ENCODE measurements around the gene COL13A1.

COL13A1 gene

GRCh38 chr10:69952069-69952800 is 150.5 kb downstream of the COL13A1 start:
- DNase-seq (ENCODE audit: extremely low spot score), result no peak
- ChIA-PET POLR2A (no interaction called here), CTCF (no interaction called here)
- TF ChIP-seq ARNT (IDR thresholded peaks at IDR 0.05) (no peak), LEF1 (IDR thresholded peaks at IDR 0.05; ENCODE audit: borderline replicate concordance) (no peak), TARDBP (IDR thresholded peaks at IDR 0.05) (no peak), HDGF (IDR thresholded peaks at IDR 0.05; ENCODE audit: borderline replicate concordance) (no peak), CTBP1 (IDR thresholded peaks at IDR 0.05; ENCODE audit: borderline replicate concordance) (no peak), FOXM1 (IDR thresholded peaks at IDR 0.05; ENCODE audit: borderline replicate concordance) (no peak), ZNF384 (IDR thresholded peaks at IDR 0.05) (no peak), PKNOX1 (IDR thresholded peaks at IDR 0.05) (no peak), ELF4 (IDR thresholded peaks at IDR 0.05) (no peak), L3MBTL2 (conservative IDR thresholded peaks at IDR 0.05) (no peak), BHLHE40 (IDR thresholded peaks at IDR 0.05; ENCODE audit: borderline replicate concordance) (no peak), SUZ12 (IDR thresholded peaks at IDR 0.05) (no peak), NFRKB (IDR thresholded peaks at IDR 0.05) (no peak), FOXK2 (IDR thresholded peaks at IDR 0.05) (no peak), FOXA1 (IDR thresholded peaks at IDR 0.05) (no peak)

DNA sequence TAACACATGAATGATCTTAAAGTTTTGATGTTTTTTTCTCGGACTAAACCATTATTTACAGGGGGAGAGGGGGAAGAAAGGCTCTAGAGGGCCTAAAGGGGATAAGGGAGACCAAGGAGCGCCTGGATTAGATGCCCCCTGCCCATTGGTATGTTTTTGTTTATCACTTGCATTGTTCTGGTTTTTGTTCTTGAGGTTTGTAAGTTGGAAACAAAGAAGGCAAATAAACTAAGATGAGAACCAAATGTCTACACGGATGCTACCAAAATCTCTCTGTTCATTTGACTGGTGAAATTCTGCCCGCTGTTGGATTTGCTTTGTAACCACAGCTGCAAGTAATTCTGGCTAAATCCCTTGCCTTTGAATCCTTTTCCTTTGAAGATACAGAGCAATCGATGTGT is 151.1 kb downstream of the COL13A1 start:
- TF ChIP-seq ARNT (IDR thresholded peaks at IDR 0.05) (no peak), CTBP1 (IDR thresholded peaks at IDR 0.05; ENCODE audit: borderline replicate concordance) (no peak), HDGF (IDR thresholded peaks at IDR 0.05; ENCODE audit: borderline replicate concordance) (no peak), L3MBTL2 (conservative IDR thresholded peaks at IDR 0.05) (no peak), NFRKB (IDR thresholded peaks at IDR 0.05) (no peak), ELF4 (IDR thresholded peaks at IDR 0.05) (no peak), SP1 (IDR thresholded peaks at IDR 0.05) (no peak), FOXK2 (IDR thresholded peaks at IDR 0.05) (no peak), PKNOX1 (IDR thresholded peaks at IDR 0.05) (no peak), LEF1 (IDR thresholded peaks at IDR 0.05; ENCODE audit: borderline replicate concordance) (no peak), SUZ12 (IDR thresholded peaks at IDR 0.05) (no peak), TARDBP (IDR thresholded peaks at IDR 0.05) (no peak), FOXA1 (IDR thresholded peaks at IDR 0.05) (no peak), ZNF384 (IDR thresholded peaks at IDR 0.05) (no peak), BHLHE40 (IDR thresholded peaks at IDR 0.05; ENCODE audit: borderline replicate concordance) (no peak), FOXM1 (IDR thresholded peaks at IDR 0.05; ENCODE audit: borderline replicate concordance) (no peak)
- POLR2A ChIA-PET, result no interaction called here
- no peak for DNase-seq (ENCODE audit: extremely low spot score)
- CTCF ChIA-PET, result no interaction called here

DNA sequence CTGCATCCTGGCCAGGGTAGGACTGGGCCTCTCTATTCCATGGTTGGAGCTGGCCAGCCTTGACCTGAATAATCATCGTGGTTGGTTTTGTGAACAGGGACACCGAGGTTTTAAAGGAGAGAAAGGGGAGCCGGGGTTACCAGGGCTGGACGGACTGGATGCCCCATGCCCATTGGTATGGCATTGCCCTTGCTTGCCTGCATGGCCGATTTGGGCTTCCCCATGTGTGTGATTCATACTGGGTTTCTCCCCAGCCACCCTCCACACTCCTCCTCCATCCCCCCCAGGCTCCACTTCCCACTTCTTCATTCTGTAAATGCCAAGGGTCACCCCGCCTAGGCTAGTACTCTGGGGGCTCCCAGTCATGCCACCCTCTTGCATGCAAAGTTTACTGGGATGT is 152.1 kb downstream of the COL13A1 start:
- no peak for DNase-seq (ENCODE audit: extremely low spot score)
- ChIA-PET POLR2A (no interaction called here), CTCF (interaction anchor here (0.6 kb wide), 1 partner anchor 507 kb away, joined by 3 read pairs; no protein-coding TSS in a partner anchor)
- no peak for TF ChIP-seq ARNT (IDR thresholded peaks at IDR 0.05)
- no peak for TF ChIP-seq CTBP1 (IDR thresholded peaks at IDR 0.05; ENCODE audit: borderline replicate concordance)
- no peak for TF ChIP-seq HDGF (IDR thresholded peaks at IDR 0.05; ENCODE audit: borderline replicate concordance)
- no peak for TF ChIP-seq ZNF384 (IDR thresholded peaks at IDR 0.05)
- TF ChIP-seq SUZ12 (IDR thresholded peaks at IDR 0.05), result no peak
- no peak for TF ChIP-seq FOXK2 (IDR thresholded peaks at IDR 0.05)
- TF ChIP-seq ELF4 (IDR thresholded peaks at IDR 0.05), result no peak
- no peak for TF ChIP-seq SP1 (IDR thresholded peaks at IDR 0.05)
- TF ChIP-seq L3MBTL2 (conservative IDR thresholded peaks at IDR 0.05), result no peak
- no peak for TF ChIP-seq LEF1 (IDR thresholded peaks at IDR 0.05; ENCODE audit: borderline replicate concordance)

DNA sequence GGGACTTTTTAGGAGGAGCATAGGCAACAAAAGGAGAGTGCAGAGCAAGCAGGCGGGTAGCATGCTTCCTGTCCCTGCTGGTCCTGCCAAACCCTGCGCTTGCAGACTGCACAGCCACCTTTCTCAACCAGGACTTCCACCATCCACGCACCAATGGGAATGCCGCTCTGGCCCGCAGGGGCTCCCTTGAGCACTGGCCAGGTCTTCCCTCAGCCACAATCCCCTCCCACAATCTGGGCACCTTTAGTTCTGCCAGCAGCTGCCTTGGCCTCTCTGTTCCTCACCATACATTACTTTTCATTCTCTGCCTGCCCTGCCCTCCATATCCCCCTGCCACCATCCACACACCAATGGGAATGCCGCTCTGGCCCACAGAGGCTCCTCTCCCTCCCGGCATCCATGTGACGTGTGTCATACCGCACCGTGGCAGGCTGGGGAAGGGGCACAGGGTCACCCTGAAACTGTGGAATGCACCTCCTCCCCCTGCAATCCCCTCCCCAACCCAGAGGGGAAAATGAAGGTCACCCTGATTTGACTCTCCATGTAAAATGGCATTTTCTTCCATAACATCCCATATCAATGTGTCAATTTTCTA is 153.6 kb downstream of the COL13A1 start:
- CTCF ChIA-PET, result no interaction called here
- TF ChIP-seq ZNF384 (IDR thresholded peaks at IDR 0.05), result no peak
- no peak for TF ChIP-seq HDGF (IDR thresholded peaks at IDR 0.05; ENCODE audit: borderline replicate concordance)
- TF ChIP-seq SP1 (IDR thresholded peaks at IDR 0.05), result no peak

DNA sequence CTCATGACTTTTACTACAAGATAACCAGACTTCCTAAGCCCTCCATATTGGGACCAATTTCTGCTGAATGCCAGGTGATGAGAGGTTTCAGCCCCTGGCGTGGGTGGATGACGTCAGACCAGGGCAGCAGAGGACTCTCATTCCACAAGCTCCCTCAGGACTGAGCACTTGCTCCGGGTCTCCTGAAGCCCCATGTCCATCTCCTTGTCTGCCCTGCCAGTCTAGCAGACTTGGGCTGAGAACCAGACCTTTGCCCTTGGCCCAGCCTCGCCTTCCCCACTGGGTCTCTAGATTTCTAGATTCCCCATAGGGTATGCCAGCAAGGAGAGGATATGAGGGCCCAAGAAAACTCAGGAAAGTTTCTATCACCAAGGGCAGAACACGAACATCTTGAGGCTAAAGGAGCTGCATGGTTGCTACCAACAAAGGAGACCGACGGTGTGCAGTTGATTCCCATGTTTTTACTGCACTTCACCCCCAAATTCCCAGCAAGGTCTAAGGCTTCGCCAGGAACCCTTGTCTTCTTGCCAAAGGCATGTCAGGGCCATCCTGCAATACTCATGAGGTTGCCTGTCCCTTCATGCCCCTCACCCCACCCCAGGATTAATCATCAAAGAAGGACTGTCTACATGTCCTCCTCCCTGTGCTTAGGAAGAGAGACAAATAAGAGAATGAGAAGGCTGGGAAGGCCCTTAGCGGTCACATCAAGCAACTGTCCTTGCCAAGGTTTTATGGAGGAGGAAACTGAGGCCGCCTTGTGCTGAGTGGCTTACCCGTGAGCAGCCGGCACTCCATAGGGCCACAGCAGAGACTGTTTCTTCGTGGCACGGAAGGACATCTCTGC is 154.4 kb downstream of the COL13A1 start:
- CTCF ChIA-PET, result interaction anchor here (0.6 kb wide), 1 partner anchor 101 kb away, joined by 4 read pairs; no protein-coding TSS in a partner anchor
- no peak for DNase-seq (ENCODE audit: extremely low spot score)
- TF ChIP-seq ELF4 (IDR thresholded peaks at IDR 0.05), result no peak
- no peak for TF ChIP-seq PKNOX1 (IDR thresholded peaks at IDR 0.05)
- TF ChIP-seq L3MBTL2 (conservative IDR thresholded peaks at IDR 0.05), result no peak
- POLR2A ChIA-PET, result no interaction called here

More for the DNA sequence above, 153.6 kb downstream of the COL13A1 start:
- POLR2A ChIA-PET, result no interaction called here
- DNase-seq (ENCODE audit: extremely low spot score), result no peak

Data from HEK293T (cell line).